Lung (tissue), 12 donors: ENCODE measurements around the gene VWC2L. TPM values are rescaled to one million over a fixed set of nuclear protein-coding genes. Genes with fewer than 3 reads are reported as not detected.

ENCODE experiments used
- ATAC-seq: fragments of 200-7000 bp; cut with Tn5 transposase; one replicate; pipeline ENCODE4 v1.9.1; 2020; ENCODE audit warnings: moderate number of reproducible peaks; ENCODE audit not compliant: insufficient read depth, low FRiP score
- DNase-seq, 3 donors: peaks; one replicate each; pipeline ENCODE4 v3.0.0-alpha.2; 2013 to 2017
- H3K27ac ChIP-seq, 2 donors: one replicate each; pipeline ENCODE4 v1.5.1; 2013; ENCODE audit warnings: mild to moderate bottlenecking in 2 of 2, moderate library complexity in 2 of 2, control low read depth in 1 of 2, inconsistent platforms in 1 of 2, low read depth in 1 of 2, low read length in 1 of 2
- H3K27me3 ChIP-seq, 3 donors: one replicate each; pipeline ENCODE4 v1.5.1; 2013; ENCODE audit warnings: low read length in 2 of 3; ENCODE audit not compliant: control insufficient read depth in 3 of 3, insufficient read depth in 3 of 3
- H3K36me3 ChIP-seq, 4 donors: one replicate each; pipeline ENCODE4 v1.5.1; 2013; ENCODE audit warnings: low read length in 4 of 4, mild to moderate bottlenecking in 1 of 4, moderate library complexity in 1 of 4; ENCODE audit not compliant: control insufficient read depth in 4 of 4, insufficient read depth in 4 of 4
- H3K4me1 ChIP-seq, 5 donors: one replicate each; pipeline ENCODE4 v1.5.1; 2013; ENCODE audit warnings: low read length in 5 of 5, mild to moderate bottlenecking in 2 of 5, moderate library complexity in 1 of 5; ENCODE audit not compliant: control insufficient read depth in 5 of 5, insufficient read depth in 5 of 5
- H3K4me3 ChIP-seq: one replicate; pipeline ENCODE4 v1.5.1; 2013; ENCODE audit warnings: mild to moderate bottlenecking, control low read depth, moderate library complexity
- H3K9ac ChIP-seq, 2 donors: one replicate each; pipeline ENCODE4 v1.5.1; 2013; ENCODE audit warnings: low read length in 2 of 2, control low read depth in 1 of 2; ENCODE audit not compliant: insufficient read depth in 1 of 2
- H3K9me3 ChIP-seq, 4 donors: one replicate each; pipeline ENCODE4 v1.5.1; 2013; ENCODE audit warnings: low read length in 3 of 4, mild to moderate bottlenecking in 1 of 4, moderate library complexity in 1 of 4; ENCODE audit not compliant: control insufficient read depth in 4 of 4, insufficient read depth in 3 of 4
- CTCF ChIP-seq: IDR thresholded peaks from 2 replicates; pipeline ENCODE4 v1.5.1; 2012; ENCODE audit warnings: mild to moderate bottlenecking; ENCODE audit errors: control extremely low read depth, extremely low read depth
- WGBS, 2 donors: extraction: QIAGEN DNeasy Blood & Tissue Kit; methylation state at CpG; one replicate each; pipeline ENCODE4 v1.1.7; 2013; 5-methylcytosine and 5-hydroxymethylcytosine counted together
- polyA plus RNA-seq, 2 donors: library from polyadenylated mRNA; stranded (reverse); fragments of 200-250 nt; gene quantifications; one replicate each; pipeline ENCODE4 v1.2.1, GENCODE V29; 2013
- total RNA-seq, 2 donors: library from RNA; depleted of rRNA in 1 of 2; stranded (reverse); fragments of >200 nt in 1 of 2; gene quantifications; one replicate each; pipeline ENCODE4 v1.2.1, GENCODE V29; 2014 to 2021
- donor health status: control.
- donor health status: control.
- donor health status: Bipolar disorder and iron deficiency.
- donor health status: healthy.
- donor health status: DM: yes; HTN: yes; CAD: no.

Gene VWC2L
- total and polyA plus RNA-seq, 4 donors = 0.01 to 0.57 (median 0.14) TPM

- no peak for ATAC-seq
- no peaks in the 10 kb centered on the region for H3K4me1 ChIP-seq
- 85 to 90% methylated on average over 4 of the region's 4 CpGs for WGBS, 2 donors
- H3K36me3 ChIP-seq = no peaks in the 10 kb centered on the region
- no peak overlapping the region for H3K9ac ChIP-seq
- no peak for TF ChIP-seq CTCF
- H3K4me3 ChIP-seq = no peak overlapping the region
- DNase-seq = no peak
- H3K9me3 ChIP-seq = no peaks in the 10 kb centered on the region
- H3K27me3 ChIP-seq = no peaks in the 10 kb centered on the region
- H3K27ac ChIP-seq = no peak overlapping the region
These were observed 196.2 kb downstream of the VWC2L start for GRCh38 chr2:214607051-214607450.

GRCh38 chr2:214611015-214611414, 200.2 kb downstream of the VWC2L start:
- no peak for DNase-seq
- TF ChIP-seq CTCF = no peak

GRCh38 chr2:214624166-214624760, 213.4 kb downstream of the VWC2L start:
- ATAC-seq (no peak), DNase-seq (no peak)
- Histone ChIP-seq H3K9ac (no peak overlapping the region), H3K36me3 (no peaks in the 10 kb centered on the region), H3K27me3 (peaks cover 0 to 4% (median 0%) of the 10 kb centered on the region in 3 donors), H3K4me3 (no peak overlapping the region), H3K9me3 (no peaks in the 10 kb centered on the region), H3K27ac (no peak overlapping the region), H3K4me1 (no peaks in the 10 kb centered on the region)
- no peak for TF ChIP-seq CTCF
- WGBS, 2 donors = 67 to 90% methylated on average over 3 of the region's 3 CpGs

More at GRCh38 chr2:214611015-214611414, 200.2 kb downstream of the VWC2L start:
- Histone ChIP-seq H3K9me3 (peaks cover 0 to 3% (median 0%) of the 10 kb centered on the region in 4 donors), H3K4me1 (no peaks in the 10 kb centered on the region), H3K27me3 (no peaks in the 10 kb centered on the region), H3K4me3 (no peak overlapping the region), H3K9ac (no peak overlapping the region), H3K27ac (no peak overlapping the region), H3K36me3 (no peaks in the 10 kb centered on the region)
- ATAC-seq = no peak
- 68 to 78% methylated on average over 1 of the region's 1 CpG for WGBS, 2 donors

- no peak overlapping the region for H3K9ac ChIP-seq
- H3K27ac ChIP-seq = no peak overlapping the region
- peaks cover 0 to 4% (median 0%) of the 10 kb centered on the region in 3 donors for H3K27me3 ChIP-seq
- no peaks in the 10 kb centered on the region for H3K9me3 ChIP-seq
- no peak overlapping the region for H3K4me3 ChIP-seq
- H3K36me3 ChIP-seq = no peaks in the 10 kb centered on the region
- no peak for TF ChIP-seq CTCF
- no peak for ATAC-seq
- peaks cover 0 to 2% (median 0%) of the 10 kb centered on the region in 5 donors for H3K4me1 ChIP-seq
- WGBS, 2 donors = 78 to 90% methylated on average over 2 of the region's 2 CpGs
- no peak for DNase-seq
These were observed 217.2 kb downstream of the VWC2L start for GRCh38 chr2:214628091-214628490.
